DMS153 (cell line): Measurements from ENCODE around the gene ASIP.

Experiments used
- DNase-seq: peaks from one replicate; lab custom pipeline; 2025; lab: John Stamatoyannopoulos, UW

ASIP gene

DNA sequence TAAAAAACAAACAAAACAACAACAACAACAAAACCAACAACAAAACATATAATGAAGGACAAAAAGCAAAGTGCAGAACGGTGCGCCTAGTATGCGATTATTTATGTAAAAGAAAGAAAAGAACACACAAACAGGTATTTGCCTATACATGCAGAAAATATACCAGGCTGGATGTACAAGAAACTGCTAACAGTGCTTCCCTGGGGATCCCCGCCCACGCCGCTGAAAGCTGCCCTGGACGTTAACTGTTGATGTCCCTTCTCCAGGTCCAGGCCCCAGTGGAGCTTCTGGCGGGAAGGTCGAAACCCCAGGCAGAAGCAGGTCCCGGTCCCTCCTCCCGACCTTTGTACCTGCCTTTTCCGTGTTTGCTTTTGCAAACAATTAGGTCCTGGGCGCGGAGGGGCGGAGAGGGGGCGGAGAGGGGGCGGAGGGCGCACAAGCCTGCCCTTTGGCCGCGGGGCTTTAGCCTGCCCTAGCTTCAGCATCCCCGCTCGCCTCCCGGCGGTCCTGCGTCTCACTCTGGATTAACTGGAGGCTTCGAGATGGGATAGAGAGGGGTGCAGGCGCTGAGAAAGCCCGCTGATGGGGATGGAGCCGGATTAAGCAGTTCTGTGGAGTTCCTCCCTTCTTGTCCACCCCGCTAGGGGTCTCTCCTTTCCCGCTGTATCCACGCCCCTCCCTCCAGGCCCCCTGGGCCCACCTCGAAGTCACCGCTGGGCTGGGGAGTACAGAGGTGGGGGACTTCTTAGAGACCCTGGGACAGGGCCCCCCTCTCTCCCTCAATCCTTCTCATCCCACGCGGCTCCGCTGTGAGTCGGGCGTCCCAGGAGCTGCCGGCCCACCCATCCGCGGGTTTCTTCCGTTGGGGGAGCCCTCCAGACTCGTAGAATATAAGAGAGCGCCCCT, 70.1 kb downstream of the ASIP start:
- peak; percentile 45 for DNase-seq

DNA sequence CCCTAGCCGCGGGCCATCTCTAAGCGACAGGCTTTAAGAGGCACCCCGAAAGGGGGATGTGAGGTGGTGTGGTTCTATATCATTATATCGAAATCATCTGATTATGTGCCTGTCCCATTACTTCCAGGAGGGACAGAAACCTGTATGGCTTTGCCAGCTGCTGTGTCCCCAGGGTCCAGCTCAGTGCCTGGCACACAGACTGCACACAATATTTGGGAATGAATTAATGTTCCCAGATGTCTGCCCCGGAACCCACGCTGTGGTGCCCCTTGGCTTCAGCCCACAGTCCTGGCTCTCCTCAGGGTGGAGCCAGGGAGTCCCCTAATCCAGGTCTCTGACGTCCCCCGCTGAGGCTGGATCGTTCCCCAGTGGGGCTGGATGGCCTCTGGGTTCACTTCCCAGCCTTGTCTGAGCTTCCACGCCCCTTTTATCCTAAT, 70.8 kb downstream of the ASIP start:
- DNase-seq: no peak

DNA sequence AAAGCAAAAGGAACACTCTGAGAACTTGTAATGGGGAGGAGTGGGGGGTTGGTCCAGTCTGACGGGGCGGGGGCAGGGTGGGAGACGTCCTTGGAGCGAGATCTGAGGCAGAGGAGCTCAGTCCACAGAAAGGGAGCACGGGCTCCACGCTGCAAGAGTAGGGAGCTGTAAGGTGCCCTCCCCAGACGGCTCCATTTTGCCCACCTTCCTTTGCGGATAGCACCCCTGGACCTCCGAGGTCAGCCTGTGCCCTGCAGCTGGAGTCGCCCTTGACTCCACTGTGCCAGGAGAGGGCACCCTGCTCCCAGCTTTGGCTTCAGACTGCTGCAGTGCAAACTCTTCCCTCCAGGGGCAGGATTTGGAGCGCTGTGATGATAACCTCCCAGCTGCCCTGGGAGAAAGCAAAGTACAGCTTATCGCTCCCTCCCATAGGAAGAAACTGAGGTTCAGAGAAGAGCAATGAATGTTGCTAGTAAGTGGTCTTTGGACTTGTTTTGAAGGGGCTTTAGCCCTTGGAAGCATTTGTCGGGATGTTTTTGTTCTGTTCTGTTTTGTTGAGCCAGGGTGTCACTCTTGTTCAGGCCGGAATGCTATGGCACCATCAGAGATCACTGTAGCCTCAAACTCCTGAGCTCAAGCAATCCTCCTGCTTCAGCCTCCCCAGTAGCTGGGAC, 71.5 kb downstream of the ASIP start:
- peak; percentile 70 for DNase-seq

DNA sequence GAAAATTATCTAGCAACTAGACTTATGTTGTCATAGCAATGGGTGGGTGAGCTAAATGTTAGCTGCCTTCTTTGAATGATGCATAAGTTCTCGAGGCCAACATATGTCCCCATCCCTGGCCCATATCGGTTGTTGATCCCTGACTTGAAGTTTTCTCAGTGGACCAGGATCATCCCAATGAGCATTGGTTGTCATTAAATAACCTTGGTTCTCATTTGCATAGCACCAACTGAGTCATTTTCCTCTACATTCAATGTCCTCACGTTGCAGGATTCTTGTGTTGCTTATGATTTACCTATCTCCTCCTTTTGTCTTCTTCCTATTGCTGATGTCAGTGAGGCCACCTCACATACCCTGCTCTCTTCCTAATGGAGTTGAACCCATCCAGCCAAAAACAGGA, 74.0 kb downstream of the ASIP start:
- DNase-seq: no peak

DNA sequence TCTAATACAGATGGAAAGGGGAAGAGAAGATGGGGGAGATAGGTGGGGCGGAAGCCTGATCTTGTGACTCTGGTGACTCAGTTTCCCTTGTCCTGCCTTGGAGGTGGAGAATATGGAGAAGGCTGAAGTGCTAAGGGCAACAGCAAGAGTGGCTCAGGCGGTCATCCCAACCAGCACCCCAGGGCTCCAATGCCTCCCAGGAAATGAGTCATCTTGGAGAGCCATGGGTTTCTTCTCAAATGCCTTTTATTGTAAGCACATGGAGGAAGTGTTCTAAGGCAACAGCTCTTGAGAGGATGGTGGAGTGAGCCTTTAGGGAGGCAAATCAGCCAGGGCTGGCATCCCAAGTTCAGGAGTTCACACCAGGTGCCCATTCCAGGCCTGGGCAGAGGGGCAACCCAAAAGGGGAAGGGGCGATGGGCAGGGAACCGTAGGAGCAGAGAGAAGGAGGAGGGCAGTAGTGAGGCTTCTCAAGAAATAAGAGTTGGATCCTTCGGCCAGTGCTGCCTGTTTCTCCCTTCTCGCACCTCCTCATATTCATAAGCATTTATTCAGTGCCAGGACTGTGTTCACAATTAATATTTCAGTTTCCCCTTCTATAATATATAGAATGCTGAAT, 75.1 kb downstream of the ASIP start:
- no peak for DNase-seq
